Pons (tissue), 1 donor: ENCODE results near the gene EEF1AKMT1.

Source experiments
- DNase-seq: peaks from one replicate; pipeline ENCODE4 v3.0.0-alpha.2; 2016; ENCODE audit warnings: low spot score

Gene EEF1AKMT1, protein sequence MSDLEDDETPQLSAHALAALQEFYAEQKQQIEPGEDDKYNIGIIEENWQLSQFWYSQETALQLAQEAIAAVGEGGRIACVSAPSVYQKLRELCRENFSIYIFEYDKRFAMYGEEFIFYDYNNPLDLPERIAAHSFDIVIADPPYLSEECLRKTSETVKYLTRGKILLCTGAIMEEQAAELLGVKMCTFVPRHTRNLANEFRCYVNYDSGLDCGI

DNA sequence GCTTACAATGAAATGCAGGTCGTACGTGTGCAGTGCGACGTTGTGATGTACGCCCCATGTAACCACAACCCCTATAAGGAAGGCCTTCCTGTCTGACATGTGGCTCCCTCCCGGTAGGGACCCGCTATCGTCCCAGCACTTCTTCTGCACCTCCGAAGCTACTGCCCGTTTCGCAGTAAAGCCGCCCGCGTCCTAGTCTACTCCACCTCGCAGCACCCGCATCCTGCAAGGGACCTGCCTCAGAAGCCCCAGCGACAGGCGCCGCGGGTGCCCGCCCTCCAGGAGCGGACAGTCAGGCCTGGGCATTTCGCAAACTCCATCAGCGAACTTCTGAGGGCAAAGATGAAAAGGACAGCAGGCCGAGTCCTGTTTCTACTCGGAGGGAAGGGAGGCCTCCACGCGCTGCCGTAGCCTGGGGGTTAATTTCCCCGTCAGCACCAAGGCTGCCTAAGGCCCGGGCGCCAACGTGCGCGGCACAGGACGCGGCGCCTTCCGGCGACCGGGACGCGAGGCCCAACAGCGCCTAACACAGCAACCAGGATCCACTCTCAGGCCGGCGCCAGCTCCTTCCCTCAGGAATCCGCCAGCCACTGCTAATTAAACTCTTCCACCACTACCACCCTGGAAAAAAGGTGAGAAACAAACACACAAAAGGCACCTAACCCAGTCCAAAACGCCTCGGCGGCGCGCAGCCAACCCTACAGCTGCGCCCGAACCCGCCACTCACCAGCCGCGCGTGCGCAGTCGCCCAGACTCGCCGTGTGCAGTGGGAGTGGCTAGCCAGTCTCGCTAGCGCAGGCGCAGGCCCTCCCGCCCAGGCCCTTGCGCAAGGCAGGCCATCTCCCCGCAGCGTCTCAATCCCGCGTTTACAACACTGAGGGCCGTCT is at the start of gene EEF1AKMT1:
EEF1AKMT1 (minus strand) TSS at position 768 of the 887 bp plus-strand sequence. CDS start 16,363 bp downstream, outside the sequence.
- peak; percentile 85 for DNase-seq

DNA sequence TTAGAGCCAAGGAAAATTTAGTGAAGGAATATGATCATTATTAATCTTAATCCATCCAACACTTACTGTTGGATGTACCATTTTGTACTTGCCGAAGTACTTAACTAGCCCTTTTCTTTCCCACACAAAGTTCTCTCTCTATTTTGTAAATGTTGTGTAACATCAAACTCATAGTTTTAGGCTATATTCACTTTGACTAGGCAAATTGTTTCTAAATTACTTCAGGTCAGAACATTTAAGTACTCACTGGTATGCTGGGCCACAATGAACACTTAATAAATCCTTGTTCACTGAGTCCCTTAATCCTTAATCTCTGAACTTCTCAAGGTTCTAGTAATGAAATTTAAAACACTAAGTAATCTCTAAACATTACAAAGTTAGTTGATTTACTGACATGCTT is 49.3 kb upstream of the EEF1AKMT1 start:
- DNase-seq: no peak

- no peak for DNase-seq
Measured at GRCh38 chr13:20822406-20822805, 48.6 kb upstream of the EEF1AKMT1 start.

DNA sequence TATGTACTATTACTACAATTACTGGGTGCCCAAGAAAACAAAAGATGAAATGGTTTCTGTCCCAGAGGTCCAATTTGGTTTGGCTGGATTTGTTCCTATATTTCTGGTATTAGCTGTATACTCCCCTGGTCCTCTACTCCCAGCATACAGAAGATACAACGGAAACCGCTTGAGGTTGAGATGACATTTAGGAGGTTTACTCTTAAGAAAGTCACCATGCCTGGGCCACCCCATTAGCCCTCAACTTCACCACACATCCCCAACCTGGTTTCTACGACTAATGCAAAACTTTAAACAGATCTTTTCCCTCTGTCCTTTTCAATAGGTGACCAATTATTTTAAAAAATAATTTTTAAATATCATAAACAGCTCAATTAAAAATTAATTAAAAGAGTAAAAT is 46.0 kb upstream of the EEF1AKMT1 start:
- DNase-seq: no peak

- DNase-seq: no peak
Measured at GRCh38 chr13:20815464-20815863, 41.7 kb upstream of the EEF1AKMT1 start.

- no peak for DNase-seq
Measured at GRCh38 chr13:20814224-20814910, 40.6 kb upstream of the EEF1AKMT1 start.

DNA sequence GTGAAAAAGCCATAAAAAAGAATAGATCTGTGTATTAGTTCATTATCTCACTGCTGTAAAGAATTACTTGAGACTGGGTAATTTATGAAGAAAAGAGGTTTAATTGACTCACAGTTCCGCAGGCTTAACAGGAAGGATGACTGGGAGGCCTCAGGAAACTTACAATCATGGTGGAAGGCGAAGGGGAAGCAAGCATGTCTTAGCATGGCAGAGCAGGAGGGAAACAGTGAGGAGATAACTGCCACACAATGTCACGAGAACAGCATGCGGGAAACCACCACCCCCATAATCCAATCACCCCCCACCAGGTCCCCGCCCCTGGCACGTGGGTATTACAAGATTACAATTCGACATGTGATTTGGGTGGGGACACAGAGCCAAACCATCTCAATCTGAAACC is 39.1 kb upstream of the EEF1AKMT1 start:
- no peak for DNase-seq

- DNase-seq: no peak
Measured at GRCh38 chr13:20810808-20811207, 37.0 kb upstream of the EEF1AKMT1 start.

DNA sequence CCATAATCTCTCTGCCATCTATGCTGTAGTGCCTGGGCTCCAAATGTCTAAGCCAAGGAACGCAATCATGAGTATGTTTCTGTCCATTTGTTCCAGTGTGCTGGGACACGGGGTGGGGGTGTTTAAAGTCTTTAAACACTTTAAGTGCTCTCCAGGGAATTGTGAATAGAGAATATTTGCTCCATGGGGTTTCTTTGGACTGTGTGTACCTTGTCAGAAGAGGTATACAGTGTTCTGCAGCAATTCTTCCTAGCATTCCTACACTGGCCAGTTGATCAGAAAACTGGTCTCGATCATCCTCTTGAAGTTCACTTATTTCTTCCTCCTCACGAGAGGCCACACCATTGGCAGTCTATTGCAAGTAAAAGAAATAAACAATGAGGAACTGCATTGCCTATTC is 35.1 kb upstream of the EEF1AKMT1 start:
- no peak for DNase-seq

GRCh38 chr13:20803180-20803965 is 29.6 kb upstream of the EEF1AKMT1 start:
- no peak for DNase-seq

DNA sequence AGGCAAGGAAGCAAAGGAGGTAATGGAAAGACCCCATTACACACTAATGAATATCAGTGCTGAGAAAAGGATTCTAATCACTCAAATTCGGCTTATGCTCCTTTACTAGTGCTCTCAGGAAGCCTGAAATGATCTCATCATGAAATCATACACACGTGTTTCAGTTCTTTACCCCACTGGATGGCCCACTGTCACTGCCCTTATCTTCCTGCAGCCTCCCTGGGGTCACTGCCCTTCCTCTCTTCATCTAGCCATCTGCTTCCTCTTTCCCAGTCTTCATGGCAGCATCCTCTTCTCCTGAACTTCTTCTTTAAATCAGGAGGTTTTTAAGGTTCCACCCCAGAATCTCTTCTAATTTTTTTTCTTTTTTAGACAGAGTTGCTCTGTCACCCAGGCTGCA is 27.9 kb upstream of the EEF1AKMT1 start:
- DNase-seq: no peak

GRCh38 chr13:20799726-20800416 is 26.1 kb upstream of the EEF1AKMT1 start:
- DNase-seq: no peak

GRCh38 chr13:20798027-20798426 is 24.3 kb upstream of the EEF1AKMT1 start:
- DNase-seq: no peak

- no peak for DNase-seq
Measured at GRCh38 chr13:20796791-20797508, 23.2 kb upstream of the EEF1AKMT1 start.

DNA sequence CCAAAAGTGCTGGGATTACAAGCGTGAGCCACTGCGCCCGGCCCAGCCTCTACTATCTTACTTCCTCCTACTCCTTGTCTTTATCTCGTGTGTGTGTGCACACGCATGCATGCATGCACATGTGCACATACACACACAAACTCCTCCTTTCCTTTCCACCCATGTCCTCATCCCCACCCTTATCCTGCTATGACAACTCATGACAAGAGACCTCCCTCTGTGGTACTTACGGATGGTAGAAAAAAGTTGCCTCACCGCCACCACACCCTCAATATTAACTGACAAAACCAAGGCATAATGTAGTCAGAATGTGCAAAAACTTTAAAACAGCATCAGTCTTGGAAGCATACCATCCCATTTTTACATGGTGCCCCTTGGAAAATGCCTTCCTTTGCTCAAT is 15.9 kb upstream of the EEF1AKMT1 start:
- no peak for DNase-seq

DNA sequence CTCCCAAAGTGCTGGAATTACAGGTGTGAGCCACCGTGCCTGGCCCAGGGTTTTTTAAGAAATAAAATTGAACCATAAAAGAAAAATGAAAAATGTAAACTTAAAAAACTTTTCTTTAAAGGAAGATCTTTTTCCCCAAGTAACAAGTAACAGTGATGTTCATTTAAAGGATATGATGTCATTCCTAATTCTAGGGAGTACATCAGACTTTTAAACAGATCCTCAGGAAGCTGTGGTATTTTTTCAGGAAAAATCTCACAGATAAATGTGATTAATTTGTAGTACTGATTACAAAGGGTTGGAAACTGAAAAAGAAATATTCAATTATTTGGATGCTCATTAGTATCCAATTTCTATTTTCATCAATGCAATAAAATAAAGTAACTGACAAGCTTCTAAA is 14.6 kb upstream of the EEF1AKMT1 start:
- DNase-seq: no peak

- no peak for DNase-seq
Measured at GRCh38 chr13:20787180-20787579, 13.4 kb upstream of the EEF1AKMT1 start.

GRCh38 chr13:20782116-20782708 is 8.5 kb upstream of the EEF1AKMT1 start:
- no peak for DNase-seq

DNA sequence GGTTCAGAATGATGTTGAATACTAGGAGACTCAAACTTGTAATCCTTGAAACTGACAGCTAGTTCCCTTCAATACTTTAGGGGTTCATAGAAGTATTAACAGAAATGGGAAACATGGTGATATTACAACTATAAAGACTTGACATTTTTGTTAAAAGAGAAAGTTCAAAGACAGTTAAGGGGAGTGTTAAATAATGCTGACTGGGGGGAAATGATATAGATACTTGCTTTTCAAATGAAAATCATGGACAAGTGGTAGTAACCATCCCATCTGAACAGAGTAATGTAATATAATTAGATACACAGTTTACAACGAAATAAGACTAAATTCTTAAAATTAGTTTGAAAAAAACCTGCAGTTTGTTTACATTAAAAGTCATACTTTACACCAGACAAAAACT is 6.6 kb upstream of the EEF1AKMT1 start:
- DNase-seq: no peak

DNA sequence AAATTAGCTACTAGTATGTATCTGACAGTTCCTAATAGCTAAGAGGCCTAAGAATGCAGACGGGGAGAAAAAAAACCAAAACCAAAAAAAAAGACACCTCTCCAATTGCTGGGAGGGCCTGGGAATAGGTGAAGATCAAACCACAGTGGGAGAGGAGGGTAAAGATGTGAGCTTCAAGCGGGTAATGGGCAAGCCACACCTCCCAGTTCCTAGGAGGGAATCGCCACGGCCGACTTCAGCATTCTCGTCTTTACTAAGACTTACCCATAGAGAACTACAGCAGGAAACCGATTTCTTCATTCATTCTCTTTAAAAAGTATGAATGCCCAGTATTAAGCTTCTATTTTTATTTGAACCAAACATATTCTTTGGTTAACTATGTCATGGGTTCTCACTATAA is 5.6 kb upstream of the EEF1AKMT1 start:
- no peak for DNase-seq
